MM.1S (cell line): ENCODE results near the gene NUP50.

Source experiments
- EZH2 ChIP-seq: fragments of 300-600 bp; sonication (generic); optimal IDR thresholded peaks from 2 replicates; pipeline ENCODE3; 2017; ENCODE audit warnings: low read depth, mild to moderate bottlenecking, antibody characterized with exemption, low read length, mixed read lengths
- EZH2phosphoT487 ChIP-seq: fragments of 300-600 bp; sonication (generic); IDR thresholded peaks from 2 replicates; pipeline ENCODE4 v1.6.1; 2018; ENCODE audit warnings: antibody characterized with exemption, low read length
- TF ChIP-seq, protein P1 (sequence below): fragments of 300-600 bp; sonication (generic); IDR thresholded peaks from 2 replicates; pipeline ENCODE4 v1.5.1; 2016; ENCODE audit warnings: antibody characterized with exemption, low read length, mixed read lengths

DNA sequence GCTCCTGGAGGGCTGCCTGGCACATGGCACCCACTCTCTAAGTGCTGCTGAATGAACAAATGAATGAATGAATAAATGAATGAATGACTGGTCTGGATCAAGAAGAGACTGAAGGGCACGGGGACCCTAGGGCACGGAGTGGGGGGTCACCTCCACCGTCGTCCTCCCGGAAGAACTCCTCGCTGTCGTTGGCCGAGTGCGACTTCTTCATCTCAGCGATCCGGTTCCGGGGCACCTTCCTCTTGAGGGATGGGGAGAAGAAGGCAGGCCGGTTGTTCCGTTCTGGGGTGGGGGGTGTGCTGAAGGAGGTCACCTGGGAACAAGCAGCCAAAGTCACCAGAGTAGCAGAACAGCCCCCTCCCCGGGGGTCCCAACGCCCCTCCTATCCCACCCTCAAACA lies 36.0 kb downstream of the NUP50 start:
- TF ChIP-seq, protein P1, sequence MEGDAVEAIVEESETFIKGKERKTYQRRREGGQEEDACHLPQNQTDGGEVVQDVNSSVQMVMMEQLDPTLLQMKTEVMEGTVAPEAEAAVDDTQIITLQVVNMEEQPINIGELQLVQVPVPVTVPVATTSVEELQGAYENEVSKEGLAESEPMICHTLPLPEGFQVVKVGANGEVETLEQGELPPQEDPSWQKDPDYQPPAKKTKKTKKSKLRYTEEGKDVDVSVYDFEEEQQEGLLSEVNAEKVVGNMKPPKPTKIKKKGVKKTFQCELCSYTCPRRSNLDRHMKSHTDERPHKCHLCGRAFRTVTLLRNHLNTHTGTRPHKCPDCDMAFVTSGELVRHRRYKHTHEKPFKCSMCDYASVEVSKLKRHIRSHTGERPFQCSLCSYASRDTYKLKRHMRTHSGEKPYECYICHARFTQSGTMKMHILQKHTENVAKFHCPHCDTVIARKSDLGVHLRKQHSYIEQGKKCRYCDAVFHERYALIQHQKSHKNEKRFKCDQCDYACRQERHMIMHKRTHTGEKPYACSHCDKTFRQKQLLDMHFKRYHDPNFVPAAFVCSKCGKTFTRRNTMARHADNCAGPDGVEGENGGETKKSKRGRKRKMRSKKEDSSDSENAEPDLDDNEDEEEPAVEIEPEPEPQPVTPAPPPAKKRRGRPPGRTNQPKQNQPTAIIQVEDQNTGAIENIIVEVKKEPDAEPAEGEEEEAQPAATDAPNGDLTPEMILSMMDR: no peak
- TF ChIP-seq EZH2phosphoT487 (no peak), EZH2 (no peak)
